Measurements from ENCODE around the gene TOR1AIP1. TPM values are rescaled to one million over a fixed set of nuclear protein-coding genes. Genes with fewer than 3 reads are reported as not detected.

The TOR1AIP1 gene
- total RNA-seq, 1 donor from 2014 or later: 67.2 TPM

- no peaks in the 10 kb centered on the region for H3K27me3 ChIP-seq (ENCODE audit: low read depth)
- peaks cover 94% of the 10 kb centered on the region for H3K36me3 ChIP-seq
- no peak for TF ChIP-seq CTCF (IDR thresholded peaks at IDR 0.05)
- ATAC-seq (no peak), DNase-seq (no peak)
- no peak overlapping the region for H3K27ac ChIP-seq
- no peaks in the 10 kb centered on the region for H3K9me3 ChIP-seq
- intact Hi-C loops (cut with DNase I): no loop called here
- no peak overlapping the region for H3K4me3 ChIP-seq
- H3K4me1 ChIP-seq: no peaks in the 10 kb centered on the region
These were observed 29.7 kb downstream of the TOR1AIP1 start for GRCh38 chr1:179911812-179912211.

GRCh38 chr1:179917601-179918429, 35.7 kb downstream of the TOR1AIP1 start:
- intact Hi-C loops (cut with DNase I): no loop called here
- Histone ChIP-seq H3K4me3 (no peak overlapping the region), H3K27me3 (ENCODE audit: low read depth) (no peaks in the 10 kb centered on the region), H3K27ac (no peak overlapping the region), H3K4me1 (no peaks in the 10 kb centered on the region), H3K9me3 (no peaks in the 10 kb centered on the region), H3K36me3 (peaks cover 79% of the 10 kb centered on the region)
- DNase-seq (no peak), ATAC-seq (no peak)
- TF ChIP-seq CTCF (IDR thresholded peaks at IDR 0.05): no peak

GRCh38 chr1:179921472-179921871, 39.4 kb downstream of the TOR1AIP1 start:
- no peaks in the 10 kb centered on the region for H3K9me3 ChIP-seq
- H3K36me3 ChIP-seq: peaks cover 42% of the 10 kb centered on the region
- ATAC-seq (no peak), DNase-seq (no peak)
- H3K4me3 ChIP-seq: no peak overlapping the region
- TF ChIP-seq CTCF (IDR thresholded peaks at IDR 0.05): no peak
- no peaks in the 10 kb centered on the region for H3K27me3 ChIP-seq (ENCODE audit: low read depth)
- intact Hi-C loops (cut with DNase I): no loop called here
- no peak overlapping the region for H3K27ac ChIP-seq
- H3K4me1 ChIP-seq: no peaks in the 10 kb centered on the region

- Histone ChIP-seq H3K36me3 (peaks cover 35% of the 10 kb centered on the region), H3K4me3 (no peak overlapping the region), H3K4me1 (no peaks in the 10 kb centered on the region), H3K9me3 (no peaks in the 10 kb centered on the region), H3K27ac (no peak overlapping the region), H3K27me3 (ENCODE audit: low read depth) (no peaks in the 10 kb centered on the region)
- ATAC-seq (no peak), DNase-seq (no peak)
- no peak for TF ChIP-seq CTCF (IDR thresholded peaks at IDR 0.05)
- intact Hi-C loops (cut with DNase I): no loop called here
These were observed 40.1 kb downstream of the TOR1AIP1 start for GRCh38 chr1:179921981-179922872.

- DNase-seq: no peak
- peaks cover 27% of the 10 kb centered on the region for H3K36me3 ChIP-seq
- intact Hi-C loops (cut with DNase I): no loop called here
- no peak overlapping the region for H3K27ac ChIP-seq
- no peaks in the 10 kb centered on the region for H3K27me3 ChIP-seq (ENCODE audit: low read depth)
- no peak for TF ChIP-seq CTCF (IDR thresholded peaks at IDR 0.05)
- ATAC-seq: no peak
- no peaks in the 10 kb centered on the region for H3K4me1 ChIP-seq
- H3K4me3 ChIP-seq: no peak overlapping the region
- no peaks in the 10 kb centered on the region for H3K9me3 ChIP-seq
These were observed 40.9 kb downstream of the TOR1AIP1 start for GRCh38 chr1:179923029-179923428.

Data from lower lobe of right lung (tissue), 2 donors.